ENCODE measurements around the gene HPN.

DNA sequence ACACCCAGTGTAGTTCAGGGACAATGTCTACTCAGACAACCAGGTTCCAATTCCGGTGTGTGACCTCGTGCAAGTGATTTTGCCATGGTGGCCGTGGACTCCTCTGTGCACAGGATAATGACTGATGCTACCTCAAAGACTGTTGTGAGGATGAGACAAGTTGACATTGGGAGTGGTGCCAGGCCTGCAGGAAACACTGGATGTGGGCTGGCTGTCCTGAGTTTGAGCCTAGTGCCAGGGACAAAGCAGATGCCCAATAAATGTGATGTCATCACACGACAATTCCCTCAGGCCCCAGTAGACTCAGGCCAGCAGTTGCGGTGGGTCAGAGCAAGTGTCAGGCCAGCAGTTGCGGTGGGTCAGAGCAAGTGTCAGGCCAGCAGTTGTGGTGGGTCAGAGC, 17.4 kb upstream of the HPN start:
- TF ChIP-seq, protein P1, sequence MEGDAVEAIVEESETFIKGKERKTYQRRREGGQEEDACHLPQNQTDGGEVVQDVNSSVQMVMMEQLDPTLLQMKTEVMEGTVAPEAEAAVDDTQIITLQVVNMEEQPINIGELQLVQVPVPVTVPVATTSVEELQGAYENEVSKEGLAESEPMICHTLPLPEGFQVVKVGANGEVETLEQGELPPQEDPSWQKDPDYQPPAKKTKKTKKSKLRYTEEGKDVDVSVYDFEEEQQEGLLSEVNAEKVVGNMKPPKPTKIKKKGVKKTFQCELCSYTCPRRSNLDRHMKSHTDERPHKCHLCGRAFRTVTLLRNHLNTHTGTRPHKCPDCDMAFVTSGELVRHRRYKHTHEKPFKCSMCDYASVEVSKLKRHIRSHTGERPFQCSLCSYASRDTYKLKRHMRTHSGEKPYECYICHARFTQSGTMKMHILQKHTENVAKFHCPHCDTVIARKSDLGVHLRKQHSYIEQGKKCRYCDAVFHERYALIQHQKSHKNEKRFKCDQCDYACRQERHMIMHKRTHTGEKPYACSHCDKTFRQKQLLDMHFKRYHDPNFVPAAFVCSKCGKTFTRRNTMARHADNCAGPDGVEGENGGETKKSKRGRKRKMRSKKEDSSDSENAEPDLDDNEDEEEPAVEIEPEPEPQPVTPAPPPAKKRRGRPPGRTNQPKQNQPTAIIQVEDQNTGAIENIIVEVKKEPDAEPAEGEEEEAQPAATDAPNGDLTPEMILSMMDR (IDR thresholded peaks at IDR 0.05; ENCODE audit: poor library complexity) = no peak
- no peak for TF ChIP-seq EZH2 (IDR thresholded peaks at IDR 0.05; ENCODE audit: borderline replicate concordance)
